SK-N-SH treated with all-trans-retinoic acid at 6 μM for 48 hours (cell line): ENCODE data around the gene UBE2L3.

ENCODE experiments used
- ATAC-seq: fragments of 200-7000 bp; cut with Tn5 transposase; 3 replicates; pipeline ENCODE4 v1.9.1; 2020; ENCODE audit warnings: mild to moderate bottlenecking, moderate library complexity
- ARNTL ChIP-seq: fragments of 450-650 bp; formaldehyde crosslinking; IDR thresholded peaks from 2 replicates; pipeline ENCODE4 v1.5.0; 2020; ENCODE audit warnings: low read depth, mild to moderate bottlenecking, moderate library complexity, borderline replicate concordance
- BACH2 ChIP-seq: fragments of 250-450 bp; sonication (Bioruptor Pico); IDR thresholded peaks from 2 replicates; pipeline ENCODE4 v1.9.0; 2021; ENCODE audit warnings: mild to moderate bottlenecking, borderline replicate concordance
- CREB5 ChIP-seq: fragments of 250-450 bp; sonication (Bioruptor Pico); IDR thresholded peaks from 2 replicates; pipeline ENCODE4 v1.5.1; 2020; ENCODE audit warnings: low read depth, mild to moderate bottlenecking, moderate library complexity
- CSDC2 ChIP-seq: fragments of 250-450 bp; sonication (Bioruptor Pico); IDR thresholded peaks from 2 replicates; pipeline ENCODE4 v1.5.0; 2020; ENCODE audit warnings: mild to moderate bottlenecking, moderate library complexity
- ESRRG ChIP-seq: fragments of 250-450 bp; sonication (Bioruptor Pico); IDR thresholded peaks from 2 replicates; pipeline ENCODE4 v1.6.1; 2021; ENCODE audit warnings: mild to moderate bottlenecking
- GLIS3 ChIP-seq: fragments of 250-450 bp; sonication (Bioruptor Pico); IDR thresholded peaks from 2 replicates; pipeline ENCODE4 v1.5.0; 2020; ENCODE audit warnings: mild to moderate bottlenecking, moderate library complexity
- ISL1 ChIP-seq: fragments of 250-450 bp; sonication (Bioruptor Pico); IDR thresholded peaks from 2 replicates; pipeline ENCODE4 v2.1.2; 2022; ENCODE audit warnings: mild to moderate bottlenecking, moderate library complexity
- OSR1 ChIP-seq: fragments of 250-450 bp; sonication (Bioruptor Pico); IDR thresholded peaks from 2 replicates; pipeline ENCODE4 v1.8.0; 2022; ENCODE audit warnings: moderate library complexity, mild to moderate bottlenecking, inconsistent platforms
- POU6F1 ChIP-seq: fragments of 250-450 bp; sonication (Bioruptor Pico); IDR thresholded peaks from 2 replicates; pipeline ENCODE4 v1.8.0; 2021; ENCODE audit warnings: low read depth, mild to moderate bottlenecking, moderate library complexity, borderline replicate concordance
- PPARA ChIP-seq: fragments of 250-450 bp; sonication (Bioruptor Pico); IDR thresholded peaks from 2 replicates; pipeline ENCODE4 v1.5.0; 2020; ENCODE audit warnings: mild to moderate bottlenecking, borderline replicate concordance
- RARB ChIP-seq: fragments of 250-450 bp; sonication (Bioruptor Pico); IDR thresholded peaks from 2 replicates; pipeline ENCODE4 v1.8.0; 2021; ENCODE audit warnings: mild to moderate bottlenecking, moderate library complexity
- SNAI2 ChIP-seq: fragments of 250-450 bp; sonication (Bioruptor Pico); IDR thresholded peaks from 2 replicates; pipeline ENCODE4 v1.5.0; 2020; ENCODE audit warnings: mild to moderate bottlenecking, moderate library complexity
- TCF4 ChIP-seq: fragments of 250-450 bp; sonication (Bioruptor Pico); IDR thresholded peaks from 2 replicates; pipeline ENCODE4 v1.8.0; 2021; ENCODE audit warnings: mild to moderate bottlenecking, moderate library complexity, borderline replicate concordance
- TOX ChIP-seq: fragments of 250-450 bp; sonication (Bioruptor Pico); IDR thresholded peaks from 2 replicates; pipeline ENCODE4 v1.8.0; 2021; ENCODE audit warnings: mild to moderate bottlenecking, moderate library complexity, borderline replicate concordance
- ZFP3 ChIP-seq: fragments of 250-450 bp; sonication (Bioruptor Pico); IDR thresholded peaks from 2 replicates; pipeline ENCODE4 v1.5.0; 2020; ENCODE audit warnings: mild to moderate bottlenecking, moderate library complexity
- ZNF565 ChIP-seq: fragments of 450-650 bp; formaldehyde crosslinking; conservative IDR thresholded peaks from 2 replicates; pipeline ENCODE4 v1.5.0; 2020; ENCODE audit warnings: low read depth, mild to moderate bottlenecking, moderate library complexity
- ZNF70 ChIP-seq: fragments of 450-650 bp; formaldehyde crosslinking; IDR thresholded peaks from 2 replicates; pipeline ENCODE4 v1.5.0; 2020; ENCODE audit warnings: mild to moderate bottlenecking, moderate library complexity
- ZNF8 ChIP-seq: fragments of 450-650 bp; formaldehyde crosslinking; IDR thresholded peaks from 2 replicates; pipeline ENCODE4 v1.5.0; 2020; ENCODE audit warnings: mild to moderate bottlenecking, moderate library complexity
- TF ChIP-seq, protein P1 (sequence below): fragments of 250-450 bp; sonication (Bioruptor Pico); IDR thresholded peaks from 2 replicates; pipeline ENCODE4 v1.5.1; 2021; ENCODE audit warnings: mild to moderate bottlenecking, moderate library complexity
- TF ChIP-seq, protein P2 (sequence below): fragments of 250-450 bp; sonication (Bioruptor Pico); IDR thresholded peaks from 2 replicates; pipeline ENCODE4 v1.8.0; 2020; ENCODE audit warnings: mild to moderate bottlenecking, moderate library complexity, borderline replicate concordance

Gene UBE2L3

GRCh38 chr22:21657360-21658032, 90.0 kb downstream of the UBE2L3 start:
- ATAC-seq: peak; percentile 91
- no peak for TF ChIP-seq POU6F1 (CRISPR knock-in tag)
- no peak for TF ChIP-seq ZFP3 (CRISPR knock-in tag)
- TF ChIP-seq CREB5 (CRISPR knock-in tag): no peak
- no peak for TF ChIP-seq ZNF8 (CRISPR knock-in tag)
- TF ChIP-seq GLIS3 (CRISPR knock-in tag): no peak

DNA sequence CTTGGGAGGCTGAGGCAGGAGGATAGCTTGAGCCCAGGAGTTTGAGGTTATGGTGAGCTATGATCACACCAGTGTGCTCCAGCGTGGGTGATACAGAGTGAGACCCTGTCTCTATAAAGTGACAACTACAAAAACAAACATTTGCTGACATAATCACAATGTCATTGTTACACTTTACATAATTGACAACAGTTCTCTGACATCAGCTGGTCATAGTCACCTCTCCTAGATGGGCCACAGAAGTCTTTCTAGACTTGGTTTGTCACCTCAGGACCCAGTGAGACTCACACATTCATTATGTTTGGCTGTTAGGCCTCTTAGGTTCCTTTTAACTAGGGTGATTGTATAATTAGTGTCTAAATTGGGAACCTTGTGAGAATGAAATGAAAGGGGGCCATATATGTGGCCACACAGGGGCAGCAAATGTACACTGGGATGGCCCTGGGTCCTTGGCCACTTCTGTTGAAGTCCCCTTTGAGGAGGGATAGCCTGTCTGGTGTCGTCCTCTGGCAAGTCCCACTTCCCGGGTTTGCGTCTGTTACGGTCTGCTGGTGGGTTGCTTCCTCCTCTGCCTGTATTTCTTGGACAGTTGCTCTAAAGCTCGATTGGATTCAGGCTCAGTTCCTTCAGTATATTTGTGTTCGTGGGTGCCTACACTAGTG, 92.5 kb downstream of the UBE2L3 start:
- TF ChIP-seq ZNF70 (CRISPR knock-in tag) (no peak), CREB5 (CRISPR knock-in tag) (no peak), TCF4 (CRISPR knock-in tag) (no peak), ESRRG (CRISPR knock-in tag) (no peak), ZNF565 (no peak), TOX (CRISPR knock-in tag) (no peak), ZNF8 (CRISPR knock-in tag) (no peak), CSDC2 (CRISPR knock-in tag) (no peak), GLIS3 (CRISPR knock-in tag) (no peak), ZFP3 (CRISPR knock-in tag) (no peak), POU6F1 (CRISPR knock-in tag) (no peak), RARB (CRISPR knock-in tag) (no peak), BACH2 (CRISPR knock-in tag) (no peak), OSR1 (CRISPR knock-in tag) (no peak), ARNTL (CRISPR knock-in tag) (no peak), ISL1 (CRISPR knock-in tag) (no peak), PPARA (CRISPR knock-in tag) (no peak), SNAI2 (no peak)
- TF ChIP-seq, protein P1, sequence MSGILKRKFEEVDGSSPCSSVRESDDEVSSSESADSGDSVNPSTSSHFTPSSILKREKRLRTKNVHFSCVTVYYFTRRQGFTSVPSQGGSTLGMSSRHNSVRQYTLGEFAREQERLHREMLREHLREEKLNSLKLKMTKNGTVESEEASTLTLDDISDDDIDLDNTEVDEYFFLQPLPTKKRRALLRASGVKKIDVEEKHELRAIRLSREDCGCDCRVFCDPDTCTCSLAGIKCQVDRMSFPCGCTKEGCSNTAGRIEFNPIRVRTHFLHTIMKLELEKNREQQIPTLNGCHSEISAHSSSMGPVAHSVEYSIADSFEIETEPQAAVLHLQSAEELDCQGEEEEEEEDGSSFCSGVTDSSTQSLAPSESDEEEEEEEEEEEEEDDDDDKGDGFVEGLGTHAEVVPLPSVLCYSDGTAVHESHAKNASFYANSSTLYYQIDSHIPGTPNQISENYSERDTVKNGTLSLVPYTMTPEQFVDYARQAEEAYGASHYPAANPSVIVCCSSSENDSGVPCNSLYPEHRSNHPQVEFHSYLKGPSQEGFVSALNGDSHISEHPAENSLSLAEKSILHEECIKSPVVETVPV (CRISPR knock-in tag): no peak
- TF ChIP-seq, protein P2, sequence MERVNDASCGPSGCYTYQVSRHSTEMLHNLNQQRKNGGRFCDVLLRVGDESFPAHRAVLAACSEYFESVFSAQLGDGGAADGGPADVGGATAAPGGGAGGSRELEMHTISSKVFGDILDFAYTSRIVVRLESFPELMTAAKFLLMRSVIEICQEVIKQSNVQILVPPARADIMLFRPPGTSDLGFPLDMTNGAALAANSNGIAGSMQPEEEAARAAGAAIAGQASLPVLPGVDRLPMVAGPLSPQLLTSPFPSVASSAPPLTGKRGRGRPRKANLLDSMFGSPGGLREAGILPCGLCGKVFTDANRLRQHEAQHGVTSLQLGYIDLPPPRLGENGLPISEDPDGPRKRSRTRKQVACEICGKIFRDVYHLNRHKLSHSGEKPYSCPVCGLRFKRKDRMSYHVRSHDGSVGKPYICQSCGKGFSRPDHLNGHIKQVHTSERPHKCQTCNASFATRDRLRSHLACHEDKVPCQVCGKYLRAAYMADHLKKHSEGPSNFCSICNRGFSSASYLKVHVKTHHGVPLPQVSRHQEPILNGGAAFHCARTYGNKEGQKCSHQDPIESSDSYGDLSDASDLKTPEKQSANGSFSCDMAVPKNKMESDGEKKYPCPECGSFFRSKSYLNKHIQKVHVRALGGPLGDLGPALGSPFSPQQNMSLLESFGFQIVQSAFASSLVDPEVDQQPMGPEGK: no peak
- no peak for ATAC-seq

DNA sequence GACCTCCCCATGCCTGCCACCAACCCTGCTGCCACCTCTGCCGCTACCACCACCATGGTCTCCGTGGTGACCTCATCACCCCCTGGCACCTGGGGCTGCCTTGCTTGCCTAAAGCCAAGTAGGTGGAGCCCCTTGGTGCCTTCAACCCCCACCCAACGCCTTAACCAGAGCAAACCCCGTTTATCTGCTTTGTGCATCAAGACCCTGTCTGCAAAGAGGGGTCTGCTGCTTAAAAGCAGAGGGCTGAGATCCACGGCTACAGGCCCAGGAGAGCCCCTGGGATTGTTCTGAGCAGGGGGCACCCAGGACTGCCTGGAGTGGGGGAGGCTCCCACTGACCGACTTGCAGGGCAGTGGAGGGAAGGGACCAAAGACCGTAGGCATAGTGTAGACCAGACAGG, 93.4 kb downstream of the UBE2L3 start:
- ATAC-seq: no peak
- TF ChIP-seq ESRRG (CRISPR knock-in tag): no peak
- TF ChIP-seq BACH2 (CRISPR knock-in tag): no peak
- no peak for TF ChIP-seq ARNTL (CRISPR knock-in tag)
- no peak for TF ChIP-seq RARB (CRISPR knock-in tag)
- TF ChIP-seq TOX (CRISPR knock-in tag): no peak
